ENCODE data around the gene ALAD.

DNA sequence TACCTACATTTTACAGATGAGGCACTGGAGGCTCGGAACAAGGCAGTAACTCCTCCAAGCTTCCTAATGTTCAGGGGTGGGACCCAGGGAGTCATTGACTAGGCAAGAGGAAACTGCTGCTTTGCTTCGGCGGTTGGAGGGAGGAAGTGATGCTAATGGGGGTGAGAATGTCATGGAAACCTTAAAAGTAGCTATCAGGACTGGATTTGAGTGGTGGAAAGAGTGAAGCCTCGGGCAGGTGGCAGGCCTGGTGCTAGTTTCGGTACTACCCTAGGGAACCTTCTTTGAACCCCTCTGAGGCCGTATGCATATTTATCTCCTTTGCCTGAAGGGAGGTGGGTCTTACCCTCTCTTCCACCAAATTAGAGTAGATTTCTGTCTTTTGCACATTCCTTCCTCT is 50.1 kb downstream of the ALAD start:
- TF ChIP-seq POLR2A (IDR thresholded peaks at IDR 0.05; ENCODE audit: low read depth, low read length) = no peak
- TF ChIP-seq POLR2AphosphoS5 (IDR thresholded peaks at IDR 0.05; ENCODE audit: low read depth, low read length) = no peak
- TF ChIP-seq TAF1 (IDR thresholded peaks at IDR 0.05; ENCODE audit: borderline replicate concordance, low read depth, low read length) = no peak
